HEK293 (cell line): Measurements from ENCODE around the gene FGF3.

Experiments
- CTCF ChIP-seq: fragments of 450-650 bp; formaldehyde crosslinking; IDR thresholded peaks from 2 replicates; pipeline ENCODE4 v1.5.1; 2016; ENCODE audit warnings: missing biosample characterization, missing genetic modification characterization
- PATZ1 ChIP-seq: fragments of 450-650 bp; formaldehyde crosslinking; IDR thresholded peaks from 2 replicates; pipeline ENCODE4 v1.5.1; 2016; ENCODE audit warnings: missing biosample characterization, missing genetic modification characterization
- PRDM6 ChIP-seq: fragments of 450-650 bp; formaldehyde crosslinking; IDR thresholded peaks from 2 replicates; pipeline ENCODE4 v1.5.1; 2017; ENCODE audit warnings: missing biosample characterization, missing genetic modification characterization
- SP3 ChIP-seq: fragments of 450-650 bp; formaldehyde crosslinking; IDR thresholded peaks from 2 replicates; pipeline ENCODE4 v1.5.1; 2016; ENCODE audit warnings: missing biosample characterization, missing genetic modification characterization
- YY2 ChIP-seq: fragments of 450-650 bp; formaldehyde crosslinking; IDR thresholded peaks from 2 replicates; pipeline ENCODE4 v1.5.1; 2016; ENCODE audit warnings: missing biosample characterization, missing genetic modification characterization
- ZFHX2 ChIP-seq: fragments of 450-650 bp; formaldehyde crosslinking; conservative IDR thresholded peaks from 2 replicates; pipeline ENCODE4 v1.5.1; 2016; ENCODE audit warnings: missing biosample characterization, missing genetic modification characterization
- ZNF175 ChIP-seq: fragments of 450-650 bp; formaldehyde crosslinking; IDR thresholded peaks from 2 replicates; pipeline ENCODE4 v1.5.1; 2016; ENCODE audit warnings: missing biosample characterization, missing genetic modification characterization
- ZNF24 ChIP-seq: fragments of 450-650 bp; formaldehyde crosslinking; IDR thresholded peaks from 2 replicates; pipeline ENCODE4 v1.5.1; 2016; ENCODE audit warnings: missing biosample characterization, missing genetic modification characterization
- ZNF311 ChIP-seq: fragments of 450-650 bp; formaldehyde crosslinking; IDR thresholded peaks from 2 replicates; pipeline ENCODE4 v1.5.1; 2017; ENCODE audit warnings: missing biosample characterization, missing genetic modification characterization, borderline replicate concordance
- ZNF350 ChIP-seq: fragments of 450-650 bp; formaldehyde crosslinking; IDR thresholded peaks from 2 replicates; pipeline ENCODE4 v1.5.0; 2017; ENCODE audit warnings: missing biosample characterization, mild to moderate bottlenecking, missing genetic modification characterization
- ZNF692 ChIP-seq: fragments of 450-650 bp; formaldehyde crosslinking; IDR thresholded peaks from 2 replicates; pipeline ENCODE4 v1.5.1; 2016; ENCODE audit warnings: missing biosample characterization, missing genetic modification characterization
- ZSCAN18 ChIP-seq: fragments of 450-650 bp; formaldehyde crosslinking; IDR thresholded peaks from 2 replicates; pipeline ENCODE4 v1.5.1; 2016; ENCODE audit warnings: missing biosample characterization, missing genetic modification characterization

- TF ChIP-seq ZNF692 (tag by site-specific recombination) (no peak), ZNF24 (tag by site-specific recombination) (no peak), ZNF175 (tag by site-specific recombination) (no peak), ZFHX2 (no peak), ZNF311 (no peak), ZNF350 (no peak), CTCF (tag by site-specific recombination) (no peak), PATZ1 (tag by site-specific recombination) (no peak), SP3 (no peak), PRDM6 (tag by site-specific recombination) (no peak), ZSCAN18 (tag by site-specific recombination) (no peak), YY2 (tag by site-specific recombination) (no peak)
Measured at GRCh38 chr11:69841859-69842698, 22.9 kb upstream of the FGF3 start.
